Measurements from ENCODE around the gene PRR15.

PRR15 gene

GRCh38 chr7:29604702-29605101 is 41.1 kb downstream of the PRR15 start:
- Histone ChIP-seq H3K4me1 (ENCODE audit: low read depth, poor library complexity, severe bottlenecking) (no peaks in the 10 kb centered on the region), H3K27ac (no peak overlapping the region), H4K20me1 (ENCODE audit: insufficient read depth) (no peaks in the 10 kb centered on the region), H3K79me2 (ENCODE audit: insufficient read depth, low read depth) (no peaks in the 10 kb centered on the region), H3K27me3 (ENCODE audit: insufficient read depth, low read depth) (no peaks in the 10 kb centered on the region), H3K4me3 (IDR thresholded peaks at IDR 0.05; ENCODE audit: insufficient read depth, low read depth, low read length) (no peak overlapping the region), H3K36me3 (ENCODE audit: insufficient read depth) (no peaks in the 10 kb centered on the region), H3K9ac (no peak overlapping the region), H2AFZ (ENCODE audit: low read depth) (no peak overlapping the region), H3K4me2 (no peak overlapping the region)
- TF ChIP-seq, protein P1, sequence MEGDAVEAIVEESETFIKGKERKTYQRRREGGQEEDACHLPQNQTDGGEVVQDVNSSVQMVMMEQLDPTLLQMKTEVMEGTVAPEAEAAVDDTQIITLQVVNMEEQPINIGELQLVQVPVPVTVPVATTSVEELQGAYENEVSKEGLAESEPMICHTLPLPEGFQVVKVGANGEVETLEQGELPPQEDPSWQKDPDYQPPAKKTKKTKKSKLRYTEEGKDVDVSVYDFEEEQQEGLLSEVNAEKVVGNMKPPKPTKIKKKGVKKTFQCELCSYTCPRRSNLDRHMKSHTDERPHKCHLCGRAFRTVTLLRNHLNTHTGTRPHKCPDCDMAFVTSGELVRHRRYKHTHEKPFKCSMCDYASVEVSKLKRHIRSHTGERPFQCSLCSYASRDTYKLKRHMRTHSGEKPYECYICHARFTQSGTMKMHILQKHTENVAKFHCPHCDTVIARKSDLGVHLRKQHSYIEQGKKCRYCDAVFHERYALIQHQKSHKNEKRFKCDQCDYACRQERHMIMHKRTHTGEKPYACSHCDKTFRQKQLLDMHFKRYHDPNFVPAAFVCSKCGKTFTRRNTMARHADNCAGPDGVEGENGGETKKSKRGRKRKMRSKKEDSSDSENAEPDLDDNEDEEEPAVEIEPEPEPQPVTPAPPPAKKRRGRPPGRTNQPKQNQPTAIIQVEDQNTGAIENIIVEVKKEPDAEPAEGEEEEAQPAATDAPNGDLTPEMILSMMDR (conservative IDR thresholded peaks at IDR 0.05; ENCODE audit: low read depth, low read length) = no peak

DNA sequence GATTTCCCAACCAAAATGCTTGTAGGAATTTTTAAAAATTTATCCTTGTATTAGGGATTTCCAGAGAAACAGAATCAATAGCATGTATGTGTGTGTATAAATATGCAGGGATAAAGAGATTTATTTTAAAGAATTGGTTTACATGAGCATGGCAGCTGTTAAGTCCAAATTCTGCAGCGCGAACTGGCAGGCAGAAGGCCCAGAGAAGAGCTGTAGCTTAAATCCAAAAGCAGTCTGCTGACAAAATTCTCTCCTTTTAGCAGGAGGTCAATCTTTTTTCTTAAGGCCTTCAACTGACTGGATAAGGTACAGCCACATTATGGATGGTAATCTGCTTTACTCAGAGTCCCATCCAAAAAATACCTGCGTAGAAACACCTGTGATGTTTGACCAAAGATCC is 42.0 kb downstream of the PRR15 start:
- Histone ChIP-seq H3K4me2 (no peak overlapping the region), H3K79me2 (ENCODE audit: insufficient read depth, low read depth) (no peaks in the 10 kb centered on the region), H3K36me3 (ENCODE audit: insufficient read depth) (no peaks in the 10 kb centered on the region), H3K27ac (no peak overlapping the region), H2AFZ (ENCODE audit: low read depth) (no peak overlapping the region), H3K27me3 (ENCODE audit: insufficient read depth, low read depth) (no peaks in the 10 kb centered on the region), H3K9ac (no peak overlapping the region), H4K20me1 (ENCODE audit: insufficient read depth) (no peaks in the 10 kb centered on the region), H3K4me1 (ENCODE audit: low read depth, poor library complexity, severe bottlenecking) (no peaks in the 10 kb centered on the region), H3K4me3 (IDR thresholded peaks at IDR 0.05; ENCODE audit: insufficient read depth, low read depth, low read length) (no peak overlapping the region)
- TF ChIP-seq, protein P1 (conservative IDR thresholded peaks at IDR 0.05; ENCODE audit: low read depth, low read length) = no peak

- no peak overlapping the region for H3K4me2 ChIP-seq
- TF ChIP-seq, protein P1 (conservative IDR thresholded peaks at IDR 0.05; ENCODE audit: low read depth, low read length) = no peak
- no peaks in the 10 kb centered on the region for H4K20me1 ChIP-seq (ENCODE audit: insufficient read depth)
- H3K9ac ChIP-seq = no peak overlapping the region
- no peak overlapping the region for H3K4me3 ChIP-seq (IDR thresholded peaks at IDR 0.05; ENCODE audit: insufficient read depth, low read depth, low read length)
- H3K27ac ChIP-seq = no peak overlapping the region
- no peaks in the 10 kb centered on the region for H3K4me1 ChIP-seq (ENCODE audit: low read depth, poor library complexity, severe bottlenecking)
- H3K79me2 ChIP-seq (ENCODE audit: insufficient read depth, low read depth) = no peaks in the 10 kb centered on the region
- no peak overlapping the region for H2AFZ ChIP-seq (ENCODE audit: low read depth)
- no peaks in the 10 kb centered on the region for H3K27me3 ChIP-seq (ENCODE audit: insufficient read depth, low read depth)
- no peaks in the 10 kb centered on the region for H3K36me3 ChIP-seq (ENCODE audit: insufficient read depth)
Observed at GRCh38 chr7:29606287-29606721, 42.7 kb downstream of the PRR15 start.

DNA sequence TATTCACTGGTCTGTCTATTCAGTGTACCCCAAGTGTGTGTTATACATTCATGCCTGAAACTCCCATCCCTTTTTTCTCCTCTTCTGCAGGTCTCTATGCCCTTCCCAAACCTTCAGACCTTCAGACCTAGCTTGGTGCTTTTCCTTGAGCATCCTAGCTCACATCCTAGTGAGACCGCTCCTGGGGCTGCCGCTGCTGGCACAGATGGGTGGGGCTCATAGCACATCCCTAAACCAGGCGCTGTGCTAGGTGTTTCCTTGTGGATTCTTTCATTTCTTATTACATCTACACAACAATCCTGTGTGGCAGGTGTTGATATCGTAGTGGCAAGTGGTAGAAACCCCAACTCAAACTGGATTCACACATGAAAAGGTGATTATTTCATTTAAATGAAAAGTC is 43.2 kb downstream of the PRR15 start:
- Histone ChIP-seq H3K27ac (no peak overlapping the region), H3K79me2 (ENCODE audit: insufficient read depth, low read depth) (no peaks in the 10 kb centered on the region), H3K4me3 (IDR thresholded peaks at IDR 0.05; ENCODE audit: insufficient read depth, low read depth, low read length) (no peak overlapping the region), H3K36me3 (ENCODE audit: insufficient read depth) (no peaks in the 10 kb centered on the region), H3K9ac (no peak overlapping the region), H3K27me3 (ENCODE audit: insufficient read depth, low read depth) (no peaks in the 10 kb centered on the region), H3K4me1 (ENCODE audit: low read depth, poor library complexity, severe bottlenecking) (no peaks in the 10 kb centered on the region), H2AFZ (ENCODE audit: low read depth) (no peak overlapping the region), H4K20me1 (ENCODE audit: insufficient read depth) (no peaks in the 10 kb centered on the region), H3K4me2 (no peak overlapping the region)
- TF ChIP-seq, protein P1 (conservative IDR thresholded peaks at IDR 0.05; ENCODE audit: low read depth, low read length) = no peak
